GM12878 (cell line): Measurements from ENCODE around the gene FXYD1.

Source experiments
- EP300 ChIP-seq, 2 experiments: fragments of 150-350 bp in 1 of 2; IDR thresholded peaks; 2 replicates each; pipeline ENCODE4 v1.6.1; 2011 to 2012; ENCODE audit warnings: low read depth in 2 of 2, low read length in 2 of 2, borderline replicate concordance in 1 of 2, improper control_type of control experiment in 1 of 2, inconsistent platforms in 1 of 2; ENCODE audit not compliant: control insufficient read depth in 1 of 2
- JUNB ChIP-seq: IDR thresholded peaks from 2 replicates; pipeline ENCODE4 v1.6.1; 2016; ENCODE audit warnings: antibody characterized with exemption, mild to moderate bottlenecking
- POLR2AphosphoS2 ChIP-seq: IDR thresholded peaks from 2 replicates; pipeline ENCODE4 v1.6.1; 2011; ENCODE audit warnings: low read depth, mild to moderate bottlenecking, low read length, improper control_type of control experiment, moderate library complexity
- RFX5 ChIP-seq: IDR thresholded peaks from 2 replicates; pipeline ENCODE4 v1.6.1; 2011; ENCODE audit warnings: low read depth, low read length, improper control_type of control experiment
- TF ChIP-seq, protein P1 (sequence below), 3 experiments: IDR thresholded peaks in 2 of 3; conservative IDR thresholded peaks in 1 of 3; 2 replicates each; pipeline ENCODE4 v1.5.1; 2011; ENCODE audit warnings: low read depth in 3 of 3, low read length in 3 of 3, mild to moderate bottlenecking in 3 of 3, control low read depth in 2 of 3, moderate library complexity in 2 of 3, inconsistent platforms in 1 of 3, mixed read lengths in 1 of 3; ENCODE audit not compliant: control insufficient read depth in 2 of 3, insufficient read depth in 1 of 3; ENCODE audit errors: extremely low read depth in 1 of 3

- no peak for TF ChIP-seq JUNB
- TF ChIP-seq, protein P1, sequence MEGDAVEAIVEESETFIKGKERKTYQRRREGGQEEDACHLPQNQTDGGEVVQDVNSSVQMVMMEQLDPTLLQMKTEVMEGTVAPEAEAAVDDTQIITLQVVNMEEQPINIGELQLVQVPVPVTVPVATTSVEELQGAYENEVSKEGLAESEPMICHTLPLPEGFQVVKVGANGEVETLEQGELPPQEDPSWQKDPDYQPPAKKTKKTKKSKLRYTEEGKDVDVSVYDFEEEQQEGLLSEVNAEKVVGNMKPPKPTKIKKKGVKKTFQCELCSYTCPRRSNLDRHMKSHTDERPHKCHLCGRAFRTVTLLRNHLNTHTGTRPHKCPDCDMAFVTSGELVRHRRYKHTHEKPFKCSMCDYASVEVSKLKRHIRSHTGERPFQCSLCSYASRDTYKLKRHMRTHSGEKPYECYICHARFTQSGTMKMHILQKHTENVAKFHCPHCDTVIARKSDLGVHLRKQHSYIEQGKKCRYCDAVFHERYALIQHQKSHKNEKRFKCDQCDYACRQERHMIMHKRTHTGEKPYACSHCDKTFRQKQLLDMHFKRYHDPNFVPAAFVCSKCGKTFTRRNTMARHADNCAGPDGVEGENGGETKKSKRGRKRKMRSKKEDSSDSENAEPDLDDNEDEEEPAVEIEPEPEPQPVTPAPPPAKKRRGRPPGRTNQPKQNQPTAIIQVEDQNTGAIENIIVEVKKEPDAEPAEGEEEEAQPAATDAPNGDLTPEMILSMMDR (IDR thresholded peaks at IDR 0.05 in 2 of 3, conservative IDR thresholded peaks at IDR 0.05 in 1 of 3; ENCODE audit: control insufficient read depth in 2 of 3, extremely low read depth in 1 of 3, insufficient read depth in 1 of 3, low read depth in 3 of 3, low read length in 3 of 3) = no peak
- no peak for TF ChIP-seq EP300 (IDR thresholded peaks at IDR 0.05; ENCODE audit: borderline replicate concordance in 1 of 2, control insufficient read depth in 1 of 2, low read depth in 2 of 2, low read length in 2 of 2)
- no peak for TF ChIP-seq RFX5
- no peak for TF ChIP-seq POLR2AphosphoS2
These were observed 12.0 kb upstream of the FXYD1 start for GRCh38 chr19:35126624-35126959.
